HL-60 (cell line): ENCODE data around the gene TTC39B.

Experiments used
- GABPA ChIP-seq: IDR thresholded peaks from 2 replicates; pipeline ENCODE4 v1.6.1; 2012; ENCODE audit warnings: low read depth
- POLR2AphosphoS5 ChIP-seq: IDR thresholded peaks from 2 replicates; pipeline ENCODE4 v1.6.1; 2012; ENCODE audit warnings: low read depth
- TF ChIP-seq, protein P1 (sequence below): IDR thresholded peaks from one replicate; pipeline ENCODE4 v1.5.1; 2011; ENCODE audit warnings: low read length, control low read depth, inconsistent platforms; ENCODE audit not compliant: insufficient read depth
- TF ChIP-seq, protein P2 (sequence below): IDR thresholded peaks from 2 replicates; pipeline ENCODE4 v1.6.1; 2012; ENCODE audit warnings: low read depth; ENCODE audit not compliant: insufficient replicate concordance

DNA sequence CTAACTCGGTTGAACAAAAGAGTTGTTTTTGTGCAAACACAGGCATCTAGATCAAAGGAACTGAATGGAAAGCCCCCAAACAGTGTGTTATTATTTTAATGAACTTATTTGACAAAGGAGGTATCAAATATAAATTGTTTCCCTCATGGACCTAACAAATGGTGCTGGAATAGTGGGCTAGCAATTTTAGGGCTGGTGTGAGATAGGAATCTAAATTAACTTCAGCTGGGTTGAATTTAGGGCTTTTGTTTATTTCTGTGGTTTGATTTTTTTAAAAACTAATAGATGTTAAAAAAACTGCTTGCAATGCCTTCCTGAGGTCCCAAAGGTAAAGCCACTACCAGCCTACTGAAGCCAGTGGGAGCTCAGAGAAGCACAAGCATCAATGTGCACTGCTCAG, 42.1 kb downstream of the TTC39B start:
- TF ChIP-seq, protein P1, sequence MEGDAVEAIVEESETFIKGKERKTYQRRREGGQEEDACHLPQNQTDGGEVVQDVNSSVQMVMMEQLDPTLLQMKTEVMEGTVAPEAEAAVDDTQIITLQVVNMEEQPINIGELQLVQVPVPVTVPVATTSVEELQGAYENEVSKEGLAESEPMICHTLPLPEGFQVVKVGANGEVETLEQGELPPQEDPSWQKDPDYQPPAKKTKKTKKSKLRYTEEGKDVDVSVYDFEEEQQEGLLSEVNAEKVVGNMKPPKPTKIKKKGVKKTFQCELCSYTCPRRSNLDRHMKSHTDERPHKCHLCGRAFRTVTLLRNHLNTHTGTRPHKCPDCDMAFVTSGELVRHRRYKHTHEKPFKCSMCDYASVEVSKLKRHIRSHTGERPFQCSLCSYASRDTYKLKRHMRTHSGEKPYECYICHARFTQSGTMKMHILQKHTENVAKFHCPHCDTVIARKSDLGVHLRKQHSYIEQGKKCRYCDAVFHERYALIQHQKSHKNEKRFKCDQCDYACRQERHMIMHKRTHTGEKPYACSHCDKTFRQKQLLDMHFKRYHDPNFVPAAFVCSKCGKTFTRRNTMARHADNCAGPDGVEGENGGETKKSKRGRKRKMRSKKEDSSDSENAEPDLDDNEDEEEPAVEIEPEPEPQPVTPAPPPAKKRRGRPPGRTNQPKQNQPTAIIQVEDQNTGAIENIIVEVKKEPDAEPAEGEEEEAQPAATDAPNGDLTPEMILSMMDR: no peak
- TF ChIP-seq, protein P2, sequence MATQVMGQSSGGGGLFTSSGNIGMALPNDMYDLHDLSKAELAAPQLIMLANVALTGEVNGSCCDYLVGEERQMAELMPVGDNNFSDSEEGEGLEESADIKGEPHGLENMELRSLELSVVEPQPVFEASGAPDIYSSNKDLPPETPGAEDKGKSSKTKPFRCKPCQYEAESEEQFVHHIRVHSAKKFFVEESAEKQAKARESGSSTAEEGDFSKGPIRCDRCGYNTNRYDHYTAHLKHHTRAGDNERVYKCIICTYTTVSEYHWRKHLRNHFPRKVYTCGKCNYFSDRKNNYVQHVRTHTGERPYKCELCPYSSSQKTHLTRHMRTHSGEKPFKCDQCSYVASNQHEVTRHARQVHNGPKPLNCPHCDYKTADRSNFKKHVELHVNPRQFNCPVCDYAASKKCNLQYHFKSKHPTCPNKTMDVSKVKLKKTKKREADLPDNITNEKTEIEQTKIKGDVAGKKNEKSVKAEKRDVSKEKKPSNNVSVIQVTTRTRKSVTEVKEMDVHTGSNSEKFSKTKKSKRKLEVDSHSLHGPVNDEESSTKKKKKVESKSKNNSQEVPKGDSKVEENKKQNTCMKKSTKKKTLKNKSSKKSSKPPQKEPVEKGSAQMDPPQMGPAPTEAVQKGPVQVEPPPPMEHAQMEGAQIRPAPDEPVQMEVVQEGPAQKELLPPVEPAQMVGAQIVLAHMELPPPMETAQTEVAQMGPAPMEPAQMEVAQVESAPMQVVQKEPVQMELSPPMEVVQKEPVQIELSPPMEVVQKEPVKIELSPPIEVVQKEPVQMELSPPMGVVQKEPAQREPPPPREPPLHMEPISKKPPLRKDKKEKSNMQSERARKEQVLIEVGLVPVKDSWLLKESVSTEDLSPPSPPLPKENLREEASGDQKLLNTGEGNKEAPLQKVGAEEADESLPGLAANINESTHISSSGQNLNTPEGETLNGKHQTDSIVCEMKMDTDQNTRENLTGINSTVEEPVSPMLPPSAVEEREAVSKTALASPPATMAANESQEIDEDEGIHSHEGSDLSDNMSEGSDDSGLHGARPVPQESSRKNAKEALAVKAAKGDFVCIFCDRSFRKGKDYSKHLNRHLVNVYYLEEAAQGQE: no peak
- TF ChIP-seq GABPA (no peak), POLR2AphosphoS5 (no peak)
